HEK293 (cell line): Measurements from ENCODE around the gene GJA5.

ENCODE experiments used
- CTCF ChIP-seq: fragments of 450-650 bp; formaldehyde crosslinking; IDR thresholded peaks from 2 replicates; pipeline ENCODE4 v1.5.1; 2016; ENCODE audit warnings: missing biosample characterization, missing genetic modification characterization
- ELK4 ChIP-seq: IDR thresholded peaks from 2 replicates; pipeline ENCODE4 v1.6.1; 2011; ENCODE audit warnings: mild to moderate bottlenecking, low read depth, low read length, borderline replicate concordance
- GLI4 ChIP-seq: fragments of 450-650 bp; formaldehyde crosslinking; IDR thresholded peaks from 2 replicates; pipeline ENCODE4 v1.5.1; 2016; ENCODE audit warnings: missing biosample characterization, missing genetic modification characterization
- OVOL3 ChIP-seq: fragments of 450-650 bp; formaldehyde crosslinking; IDR thresholded peaks from 2 replicates; pipeline ENCODE4 v1.5.1; 2016; ENCODE audit warnings: missing biosample characterization, missing genetic modification characterization
- PBX3 ChIP-seq: sonication (generic); formaldehyde crosslinking; IDR thresholded peaks from 2 replicates; pipeline ENCODE4 v1.8.1; 2022; ENCODE audit warnings: mild to moderate bottlenecking, moderate library complexity, missing genetic modification reagents
- PRDM10 ChIP-seq: fragments of 450-650 bp; formaldehyde crosslinking; IDR thresholded peaks from 2 replicates; pipeline ENCODE4 v1.5.1; 2016; ENCODE audit warnings: missing biosample characterization, missing genetic modification characterization
- ZNF138 ChIP-seq: fragments of 450-650 bp; formaldehyde crosslinking; IDR thresholded peaks from 2 replicates; pipeline ENCODE4 v1.5.1; 2016; ENCODE audit warnings: missing biosample characterization, missing genetic modification characterization, borderline replicate concordance
- ZNF280D ChIP-seq: fragments of 450-650 bp; formaldehyde crosslinking; IDR thresholded peaks from 2 replicates; pipeline ENCODE4 v1.5.1; 2016; ENCODE audit warnings: missing biosample characterization, missing genetic modification characterization
- ZNF529 ChIP-seq: fragments of 450-650 bp; formaldehyde crosslinking; IDR thresholded peaks from 2 replicates; pipeline ENCODE4 v1.5.1; 2017; ENCODE audit warnings: missing genetic modification characterization, missing biosample characterization; ENCODE audit not compliant: insufficient replicate concordance
- ZNF558 ChIP-seq: fragments of 450-650 bp; formaldehyde crosslinking; IDR thresholded peaks from 2 replicates; pipeline ENCODE4 v1.5.1; 2016; ENCODE audit warnings: missing biosample characterization, missing genetic modification characterization
- ZNF561 ChIP-seq: fragments of 450-650 bp; IDR thresholded peaks from 2 replicates; pipeline ENCODE4 v1.5.1; 2018; ENCODE audit warnings: missing biosample characterization, missing genetic modification characterization, borderline replicate concordance

- TF ChIP-seq CTCF (tag by site-specific recombination) (no peak), ZNF138 (no peak), OVOL3 (tag by site-specific recombination) (no peak), GLI4 (tag by site-specific recombination) (no peak), ZNF561 (tag by site-specific recombination) (no peak), ZNF558 (tag by site-specific recombination) (no peak), ZNF280D (no peak), PBX3 (CRISPR knock-in tag) (no peak), PRDM10 (tag by site-specific recombination) (no peak), ZNF529 (tag by site-specific recombination) (no peak), ELK4 (no peak)
These were observed 17.3 kb upstream of the GJA5 start for GRCh38 chr1:147777694-147778093.
